ENCODE measurements around the gene NEDD4. TPM values are rescaled to one million over a fixed set of nuclear protein-coding genes. Genes with fewer than 3 reads are reported as not detected.

Gene NEDD4
- total RNA-seq, 1 donor from 2014 or later: 55.4 TPM

DNA sequence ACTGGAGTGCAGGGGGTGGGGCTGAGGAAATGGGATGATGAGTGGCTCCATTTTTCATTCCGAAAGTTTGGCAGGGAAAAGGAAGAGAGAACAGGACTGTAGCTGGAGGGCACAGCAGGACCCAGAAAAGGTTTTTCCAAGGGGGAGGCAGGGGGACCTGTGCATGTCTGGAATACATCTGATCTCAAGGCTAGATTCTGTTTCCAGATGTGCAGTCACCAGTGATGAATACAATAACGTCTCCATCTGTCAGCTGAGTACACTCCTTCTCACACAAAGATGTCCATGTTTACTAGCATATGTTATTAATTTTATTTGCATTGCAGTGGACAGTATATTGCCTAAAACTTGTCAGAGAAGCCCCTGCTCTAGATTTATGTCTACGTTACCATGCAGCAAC, 210.5 kb downstream of the NEDD4 start:
- no peak for TF ChIP-seq EZH2 (IDR thresholded peaks at IDR 0.05; ENCODE audit: insufficient read depth, low read length)
- no peak for TF ChIP-seq CTCF (IDR thresholded peaks at IDR 0.05; ENCODE audit: insufficient read depth, low read depth, low read length)
- Histone ChIP-seq H4K20me1 (ENCODE audit: insufficient read depth, low read length) (no peaks in the 10 kb centered on the region), H3K9me3 (ENCODE audit: insufficient read depth, low read depth, low read length) (peaks cover 2% of the 10 kb centered on the region), H3K27ac (ENCODE audit: low read depth, low read length) (no peak overlapping the region), H3K4me1 (ENCODE audit: insufficient read depth, low read length) (no peaks in the 10 kb centered on the region), H3K27me3 (ENCODE audit: insufficient read depth, low read length) (no peaks in the 10 kb centered on the region), H3K4me2 (ENCODE audit: low read length) (no peak overlapping the region), H3K9ac (ENCODE audit: low read length) (no peak overlapping the region), H2AFZ (ENCODE audit: low read depth, low read length) (no peak overlapping the region), H3K36me3 (ENCODE audit: insufficient read depth, low read length) (no peaks in the 10 kb centered on the region), H3K4me3 (ENCODE audit: insufficient read depth, low read depth, low read length) (no peak overlapping the region), H3K79me2 (ENCODE audit: insufficient read depth, low read length) (no peaks in the 10 kb centered on the region)
- H3K4me3 Mint-ChIP-seq (ENCODE audit: unreplicated experiment): no peak overlapping the region
- DNase-seq (ENCODE audit: low read depth): no peak
- no peak overlapping the region for H3K27ac Mint-ChIP-seq (ENCODE audit: unreplicated experiment)
- peaks cover 5% of the 10 kb centered on the region for H3K27me3 Mint-ChIP-seq (ENCODE audit: low read depth, unreplicated experiment)
- H3K9me3 Mint-ChIP-seq (ENCODE audit: unreplicated experiment): peaks cover 2% of the 10 kb centered on the region
- H3K36me3 Mint-ChIP-seq (ENCODE audit: low read depth, unreplicated experiment): no peaks in the 10 kb centered on the region
- peaks cover 2% of the 10 kb centered on the region for H3K4me1 Mint-ChIP-seq (ENCODE audit: low read depth, unreplicated experiment)
- no peak for FAIRE-seq

DNA sequence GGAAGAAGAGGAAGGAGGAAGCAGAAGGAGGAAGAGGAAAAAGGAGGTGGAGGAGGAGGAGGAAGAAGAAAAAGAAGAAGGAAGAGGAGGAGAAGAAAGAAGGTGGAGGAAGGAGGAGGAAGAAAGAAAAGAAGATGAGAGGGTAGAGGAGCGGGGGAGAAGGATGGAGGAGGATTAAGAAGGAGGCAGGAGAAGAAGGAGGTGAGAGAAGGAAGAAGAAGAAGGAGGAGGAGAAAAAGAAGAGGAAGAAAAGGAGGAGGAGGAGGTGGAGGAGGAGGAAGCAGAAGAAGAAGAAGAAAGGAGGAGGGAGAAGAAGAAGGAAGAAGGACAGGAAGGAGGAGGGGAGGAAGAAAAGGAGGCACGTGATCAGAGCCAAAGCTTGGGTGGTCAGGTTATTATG, 213.1 kb downstream of the NEDD4 start:
- FAIRE-seq (no peak), DNase-seq (ENCODE audit: low read depth) (no peak)
- Histone ChIP-seq H2AFZ (ENCODE audit: low read depth, low read length) (no peak overlapping the region), H3K79me2 (ENCODE audit: insufficient read depth, low read length) (no peaks in the 10 kb centered on the region), H3K4me1 (ENCODE audit: insufficient read depth, low read length) (no peaks in the 10 kb centered on the region), H3K9ac (ENCODE audit: low read length) (no peak overlapping the region), H3K4me3 (ENCODE audit: insufficient read depth, low read depth, low read length) (no peak overlapping the region), H3K4me2 (ENCODE audit: low read length) (no peak overlapping the region), H3K27me3 (ENCODE audit: insufficient read depth, low read length) (no peaks in the 10 kb centered on the region), H3K9me3 (ENCODE audit: insufficient read depth, low read depth, low read length) (peaks cover 2% of the 10 kb centered on the region), H3K27ac (ENCODE audit: low read depth, low read length) (no peak overlapping the region), H4K20me1 (ENCODE audit: insufficient read depth, low read length) (no peaks in the 10 kb centered on the region), H3K36me3 (ENCODE audit: insufficient read depth, low read length) (no peaks in the 10 kb centered on the region)
- Mint-ChIP-seq H3K9me3 (ENCODE audit: unreplicated experiment) (peaks cover 4% of the 10 kb centered on the region), H3K4me1 (ENCODE audit: low read depth, unreplicated experiment) (peaks cover 2% of the 10 kb centered on the region), H3K27me3 (ENCODE audit: low read depth, unreplicated experiment) (peaks cover 19% of the 10 kb centered on the region), H3K36me3 (ENCODE audit: low read depth, unreplicated experiment) (peaks cover 2% of the 10 kb centered on the region), H3K27ac (ENCODE audit: unreplicated experiment) (no peak overlapping the region), H3K4me3 (ENCODE audit: unreplicated experiment) (no peak overlapping the region)
- TF ChIP-seq EZH2 (IDR thresholded peaks at IDR 0.05; ENCODE audit: insufficient read depth, low read length) (no peak), CTCF (IDR thresholded peaks at IDR 0.05; ENCODE audit: insufficient read depth, low read depth, low read length) (no peak)

DNA sequence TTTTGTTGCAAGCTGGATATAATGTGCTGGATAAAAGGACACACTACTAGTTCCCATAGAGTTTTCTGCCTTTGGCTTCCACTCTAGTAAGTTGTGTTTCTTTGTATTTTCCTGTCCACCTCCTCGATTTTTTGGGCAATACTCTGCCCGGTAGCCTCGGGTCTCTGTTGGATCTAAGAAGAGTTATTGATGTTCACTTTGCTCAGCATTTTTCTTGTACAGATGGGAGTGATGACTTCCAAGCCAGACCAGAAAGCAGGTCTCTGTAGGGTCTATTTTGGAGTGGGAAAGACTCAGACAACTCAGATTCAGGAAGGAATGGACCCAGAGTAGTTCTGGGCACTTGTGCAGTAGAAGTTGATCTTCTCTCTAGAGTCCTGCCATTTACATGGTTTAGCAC, 214.5 kb downstream of the NEDD4 start:
- Mint-ChIP-seq H3K4me1 (ENCODE audit: low read depth, unreplicated experiment) (no peaks in the 10 kb centered on the region), H3K9me3 (ENCODE audit: unreplicated experiment) (peaks cover 4% of the 10 kb centered on the region), H3K4me3 (ENCODE audit: unreplicated experiment) (no peak overlapping the region), H3K27ac (ENCODE audit: unreplicated experiment) (no peak overlapping the region), H3K36me3 (ENCODE audit: low read depth, unreplicated experiment) (peaks cover 2% of the 10 kb centered on the region), H3K27me3 (ENCODE audit: low read depth, unreplicated experiment) (peaks cover 19% of the 10 kb centered on the region)
- Histone ChIP-seq H3K4me1 (ENCODE audit: insufficient read depth, low read length) (no peaks in the 10 kb centered on the region), H3K27me3 (ENCODE audit: insufficient read depth, low read length) (no peaks in the 10 kb centered on the region), H3K4me3 (ENCODE audit: insufficient read depth, low read depth, low read length) (no peak overlapping the region), H3K4me2 (ENCODE audit: low read length) (no peak overlapping the region), H3K36me3 (ENCODE audit: insufficient read depth, low read length) (no peaks in the 10 kb centered on the region), H2AFZ (ENCODE audit: low read depth, low read length) (no peak overlapping the region), H4K20me1 (ENCODE audit: insufficient read depth, low read length) (no peaks in the 10 kb centered on the region), H3K9ac (ENCODE audit: low read length) (no peak overlapping the region), H3K79me2 (ENCODE audit: insufficient read depth, low read length) (no peaks in the 10 kb centered on the region), H3K27ac (ENCODE audit: low read depth, low read length) (no peak overlapping the region), H3K9me3 (ENCODE audit: insufficient read depth, low read depth, low read length) (peaks cover 2% of the 10 kb centered on the region)
- no peak for TF ChIP-seq EZH2 (IDR thresholded peaks at IDR 0.05; ENCODE audit: insufficient read depth, low read length)
- no peak for TF ChIP-seq CTCF (IDR thresholded peaks at IDR 0.05; ENCODE audit: insufficient read depth, low read depth, low read length)
- FAIRE-seq (no peak), DNase-seq (ENCODE audit: low read depth) (no peak)

Data from astrocyte (in vitro differentiated cells and primary cell).